Upper lobe of right lung (tissue), 1 donor: ENCODE data around the gene PODXL2. TPM values are rescaled to one million over a fixed set of nuclear protein-coding genes. Genes with fewer than 3 reads are reported as not detected.

ENCODE experiments used
- ATAC-seq: fragments of 200-7000 bp; cut with Tn5 transposase; one replicate; pipeline ENCODE4 v1.9.1; 2020; ENCODE audit warnings: mild to moderate bottlenecking, moderate library complexity
- DNase-seq: peaks from one replicate; pipeline ENCODE4 v3.0.0-alpha.2; 2020
- H3K27ac ChIP-seq: fragments of 200-600 bp; one replicate; pipeline ENCODE4 v1.8.0; 2022
- H3K27me3 ChIP-seq: fragments of 200-600 bp; one replicate; pipeline ENCODE4 v1.8.0; 2022; ENCODE audit warnings: mild to moderate bottlenecking
- H3K36me3 ChIP-seq: fragments of 200-600 bp; one replicate; pipeline ENCODE4 v1.8.0; 2022
- H3K4me1 ChIP-seq: fragments of 200-600 bp; one replicate; pipeline ENCODE4 v1.8.0; 2022
- H3K4me3 ChIP-seq: fragments of 200-600 bp; one replicate; pipeline ENCODE4 v1.8.0; 2022; ENCODE audit warnings: mild to moderate bottlenecking
- H3K9me3 ChIP-seq: fragments of 200-600 bp; one replicate; pipeline ENCODE4 v1.8.0; 2022
- intact Hi-C: fragments of 100-400 bp; cut with DNase I; formaldehyde crosslinking; loops from one replicate; pipeline ENCODE4 v1.11.0; 2022
- total RNA-seq: library from RNA; stranded (reverse); fragmentation: NEBNext Ultra II Directional; extraction: Animal tissue kit (Norgen Biotek cat#: 25700); gene quantifications from one replicate; pipeline ENCODE4 v1.2.1, GENCODE V29; 2021
- TF ChIP-seq, protein P1 (sequence below): fragments of 200-600 bp; IDR thresholded peaks from one replicate; pipeline ENCODE4 v1.8.0; 2022; ENCODE audit warnings: antibody characterized with exemption
- donor health status: DM: no; HTN: yes; CAD: no; lungs with severe emphysema.

Gene PODXL2
- total RNA-seq, 1 donor from 2014 or later: 3.7 TPM

DNA sequence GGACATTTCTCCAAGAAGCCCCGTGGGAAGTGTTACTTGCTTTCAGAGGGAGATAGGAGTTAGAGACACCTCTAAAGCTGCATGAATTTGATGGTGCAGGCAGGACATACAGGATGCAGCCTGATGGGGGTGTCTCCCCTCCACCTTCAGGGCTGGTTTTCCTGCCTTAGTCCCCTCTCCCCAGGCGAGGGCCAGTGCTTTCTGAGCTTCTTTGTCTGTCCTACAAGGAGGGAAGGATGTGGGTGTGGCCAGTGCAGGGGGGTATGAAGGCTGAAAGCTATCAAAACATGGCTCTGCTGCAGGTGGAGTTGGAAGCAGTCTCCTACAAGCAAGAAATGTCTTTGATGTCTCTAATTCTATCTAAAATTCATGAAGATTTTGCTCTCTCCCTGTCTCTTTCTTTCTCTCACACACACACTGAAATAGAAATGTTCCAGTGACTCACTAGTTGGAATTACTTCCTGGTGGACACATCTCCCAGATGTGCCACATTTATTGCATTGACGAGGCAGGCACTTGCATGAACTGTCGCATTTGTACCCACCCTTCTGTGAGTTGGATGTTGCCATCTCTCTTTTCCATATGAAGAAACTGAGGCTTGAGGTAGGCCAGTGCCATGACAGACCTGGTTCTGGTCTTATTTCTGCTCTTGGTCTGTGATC lies 13.9 kb upstream of the PODXL2 start:
- Histone ChIP-seq H3K27me3 (no peaks in the 10 kb centered on the region), H3K4me3 (no peak overlapping the region), H3K27ac (no peak overlapping the region), H3K4me1 (no peaks in the 10 kb centered on the region), H3K9me3 (no peaks in the 10 kb centered on the region), H3K36me3 (peaks cover 14% of the 10 kb centered on the region)
- TF ChIP-seq, protein P1, sequence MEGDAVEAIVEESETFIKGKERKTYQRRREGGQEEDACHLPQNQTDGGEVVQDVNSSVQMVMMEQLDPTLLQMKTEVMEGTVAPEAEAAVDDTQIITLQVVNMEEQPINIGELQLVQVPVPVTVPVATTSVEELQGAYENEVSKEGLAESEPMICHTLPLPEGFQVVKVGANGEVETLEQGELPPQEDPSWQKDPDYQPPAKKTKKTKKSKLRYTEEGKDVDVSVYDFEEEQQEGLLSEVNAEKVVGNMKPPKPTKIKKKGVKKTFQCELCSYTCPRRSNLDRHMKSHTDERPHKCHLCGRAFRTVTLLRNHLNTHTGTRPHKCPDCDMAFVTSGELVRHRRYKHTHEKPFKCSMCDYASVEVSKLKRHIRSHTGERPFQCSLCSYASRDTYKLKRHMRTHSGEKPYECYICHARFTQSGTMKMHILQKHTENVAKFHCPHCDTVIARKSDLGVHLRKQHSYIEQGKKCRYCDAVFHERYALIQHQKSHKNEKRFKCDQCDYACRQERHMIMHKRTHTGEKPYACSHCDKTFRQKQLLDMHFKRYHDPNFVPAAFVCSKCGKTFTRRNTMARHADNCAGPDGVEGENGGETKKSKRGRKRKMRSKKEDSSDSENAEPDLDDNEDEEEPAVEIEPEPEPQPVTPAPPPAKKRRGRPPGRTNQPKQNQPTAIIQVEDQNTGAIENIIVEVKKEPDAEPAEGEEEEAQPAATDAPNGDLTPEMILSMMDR: no peak
- ATAC-seq: no peak
- peak; percentile 28 for DNase-seq
- intact Hi-C loops: no loop called here

- peak; percentile 39 for DNase-seq
- H3K4me3 ChIP-seq: no peak overlapping the region
- intact Hi-C loops: no loop called here
- H3K36me3 ChIP-seq: peaks cover 14% of the 10 kb centered on the region
- no peak for ATAC-seq
- no peaks in the 10 kb centered on the region for H3K4me1 ChIP-seq
- TF ChIP-seq, protein P1: no peak
- H3K27me3 ChIP-seq: no peaks in the 10 kb centered on the region
- no peak overlapping the region for H3K27ac ChIP-seq
- no peaks in the 10 kb centered on the region for H3K9me3 ChIP-seq
Measured at GRCh38 chr3:127615631-127616305, 13.2 kb upstream of the PODXL2 start.

GRCh38 chr3:127616836-127617605 lies 12.0 kb upstream of the PODXL2 start:
- TF ChIP-seq, protein P1: no peak
- H3K36me3 ChIP-seq: peaks cover 10% of the 10 kb centered on the region
- H3K9me3 ChIP-seq: no peaks in the 10 kb centered on the region
- ATAC-seq (no peak), DNase-seq (no peak)
- intact Hi-C loops: no loop called here
- no peak overlapping the region for H3K27ac ChIP-seq
- H3K4me1 ChIP-seq: no peaks in the 10 kb centered on the region
- no peaks in the 10 kb centered on the region for H3K27me3 ChIP-seq
- H3K4me3 ChIP-seq: no peak overlapping the region

DNA sequence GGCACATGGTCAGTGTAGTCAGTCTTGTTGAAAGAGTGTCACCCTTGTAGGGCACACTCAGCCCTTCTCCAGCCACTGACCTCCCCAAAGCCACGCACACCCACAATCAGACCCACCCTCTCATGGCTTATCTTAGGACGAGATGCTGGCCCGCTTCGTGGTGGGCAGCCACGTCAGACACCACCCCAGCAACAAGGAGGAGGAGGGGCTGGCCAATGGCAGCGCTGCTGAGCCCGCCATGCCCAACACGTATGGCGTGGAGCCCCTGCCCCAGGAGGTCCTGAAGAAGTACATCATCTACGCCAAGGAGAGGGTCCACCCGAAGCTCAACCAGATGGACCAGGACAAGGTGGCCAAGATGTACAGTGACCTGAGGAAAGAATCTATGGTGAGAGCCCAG lies 10.1 kb upstream of the PODXL2 start:
- intact Hi-C loops: no loop called here
- no peaks in the 10 kb centered on the region for H3K27me3 ChIP-seq
- no peak for ATAC-seq
- no peaks in the 10 kb centered on the region for H3K4me1 ChIP-seq
- H3K4me3 ChIP-seq: no peak overlapping the region
- H3K36me3 ChIP-seq: peaks cover 10% of the 10 kb centered on the region
- H3K9me3 ChIP-seq: no peaks in the 10 kb centered on the region
- H3K27ac ChIP-seq: no peak overlapping the region
- TF ChIP-seq, protein P1: no peak
- peak; percentile 65 for DNase-seq

GRCh38 chr3:127620637-127621375 lies 8.2 kb upstream of the PODXL2 start:
- DNase-seq (peak; percentile 40), ATAC-seq (no peak)
- no peak overlapping the region for H3K4me3 ChIP-seq
- H3K27me3 ChIP-seq: no peaks in the 10 kb centered on the region
- H3K4me1 ChIP-seq: no peaks in the 10 kb centered on the region
- intact Hi-C loops: no loop called here
- H3K9me3 ChIP-seq: no peaks in the 10 kb centered on the region
- TF ChIP-seq, protein P1: no peak
- peaks cover 10% of the 10 kb centered on the region for H3K36me3 ChIP-seq
- no peak overlapping the region for H3K27ac ChIP-seq
